SK-N-SH treated with all-trans-retinoic acid at 6 μM for 48 hours (cell line): ENCODE data around the gene DCUN1D2.

Source experiments
- ATAC-seq: fragments of 200-7000 bp; cut with Tn5 transposase; 3 replicates; pipeline ENCODE4 v1.9.1; 2020; ENCODE audit warnings: mild to moderate bottlenecking, moderate library complexity
- ARNTL ChIP-seq: fragments of 450-650 bp; formaldehyde crosslinking; IDR thresholded peaks from 2 replicates; pipeline ENCODE4 v1.5.0; 2020; ENCODE audit warnings: low read depth, mild to moderate bottlenecking, moderate library complexity, borderline replicate concordance
- BACH2 ChIP-seq: fragments of 250-450 bp; sonication (Bioruptor Pico); IDR thresholded peaks from 2 replicates; pipeline ENCODE4 v1.9.0; 2021; ENCODE audit warnings: mild to moderate bottlenecking, borderline replicate concordance
- CSDC2 ChIP-seq: fragments of 250-450 bp; sonication (Bioruptor Pico); IDR thresholded peaks from 2 replicates; pipeline ENCODE4 v1.5.0; 2020; ENCODE audit warnings: mild to moderate bottlenecking, moderate library complexity
- ESRRG ChIP-seq: fragments of 250-450 bp; sonication (Bioruptor Pico); IDR thresholded peaks from 2 replicates; pipeline ENCODE4 v1.6.1; 2021; ENCODE audit warnings: mild to moderate bottlenecking
- GLIS3 ChIP-seq: fragments of 250-450 bp; sonication (Bioruptor Pico); IDR thresholded peaks from 2 replicates; pipeline ENCODE4 v1.5.0; 2020; ENCODE audit warnings: mild to moderate bottlenecking, moderate library complexity
- ISL1 ChIP-seq: fragments of 250-450 bp; sonication (Bioruptor Pico); IDR thresholded peaks from 2 replicates; pipeline ENCODE4 v2.1.2; 2022; ENCODE audit warnings: mild to moderate bottlenecking, moderate library complexity
- OSR1 ChIP-seq: fragments of 250-450 bp; sonication (Bioruptor Pico); IDR thresholded peaks from 2 replicates; pipeline ENCODE4 v1.8.0; 2022; ENCODE audit warnings: moderate library complexity, mild to moderate bottlenecking, inconsistent platforms
- PPARA ChIP-seq: fragments of 250-450 bp; sonication (Bioruptor Pico); IDR thresholded peaks from 2 replicates; pipeline ENCODE4 v1.5.0; 2020; ENCODE audit warnings: mild to moderate bottlenecking, borderline replicate concordance
- RARB ChIP-seq: fragments of 250-450 bp; sonication (Bioruptor Pico); IDR thresholded peaks from 2 replicates; pipeline ENCODE4 v1.8.0; 2021; ENCODE audit warnings: mild to moderate bottlenecking, moderate library complexity
- SNAI2 ChIP-seq: fragments of 250-450 bp; sonication (Bioruptor Pico); IDR thresholded peaks from 2 replicates; pipeline ENCODE4 v1.5.0; 2020; ENCODE audit warnings: mild to moderate bottlenecking, moderate library complexity
- TCF4 ChIP-seq: fragments of 250-450 bp; sonication (Bioruptor Pico); IDR thresholded peaks from 2 replicates; pipeline ENCODE4 v1.8.0; 2021; ENCODE audit warnings: mild to moderate bottlenecking, moderate library complexity, borderline replicate concordance
- TOX ChIP-seq: fragments of 250-450 bp; sonication (Bioruptor Pico); IDR thresholded peaks from 2 replicates; pipeline ENCODE4 v1.8.0; 2021; ENCODE audit warnings: mild to moderate bottlenecking, moderate library complexity, borderline replicate concordance
- ZC3H10 ChIP-seq: fragments of 250-450 bp; sonication (Bioruptor Pico); IDR thresholded peaks from 2 replicates; pipeline ENCODE4 v1.5.1; 2021; ENCODE audit warnings: mild to moderate bottlenecking, moderate library complexity
- ZFP30 ChIP-seq: fragments of 450-650 bp; formaldehyde crosslinking; IDR thresholded peaks from 2 replicates; pipeline ENCODE4 v1.5.0; 2022; ENCODE audit warnings: mild to moderate bottlenecking, moderate library complexity
- ZNF565 ChIP-seq: fragments of 450-650 bp; formaldehyde crosslinking; conservative IDR thresholded peaks from 2 replicates; pipeline ENCODE4 v1.5.0; 2020; ENCODE audit warnings: low read depth, mild to moderate bottlenecking, moderate library complexity
- ZNF70 ChIP-seq: fragments of 450-650 bp; formaldehyde crosslinking; IDR thresholded peaks from 2 replicates; pipeline ENCODE4 v1.5.0; 2020; ENCODE audit warnings: mild to moderate bottlenecking, moderate library complexity
- ZNF8 ChIP-seq: fragments of 450-650 bp; formaldehyde crosslinking; IDR thresholded peaks from 2 replicates; pipeline ENCODE4 v1.5.0; 2020; ENCODE audit warnings: mild to moderate bottlenecking, moderate library complexity
- TF ChIP-seq, protein P1 (sequence below): fragments of 250-450 bp; sonication (Bioruptor Pico); IDR thresholded peaks from 2 replicates; pipeline ENCODE4 v1.5.0; 2020; ENCODE audit warnings: mild to moderate bottlenecking, moderate library complexity
- TF ChIP-seq, protein P2 (sequence below): fragments of 250-450 bp; sonication (Bioruptor Pico); IDR thresholded peaks from 2 replicates; pipeline ENCODE4 v1.8.0; 2020; ENCODE audit warnings: mild to moderate bottlenecking, moderate library complexity, borderline replicate concordance
- TF ChIP-seq, protein P3 (sequence below): fragments of 250-450 bp; sonication (Bioruptor Pico); IDR thresholded peaks from 2 replicates; pipeline ENCODE4 v1.5.1; 2020; ENCODE audit warnings: low read depth, mild to moderate bottlenecking, moderate library complexity
- TF ChIP-seq, protein P4 (sequence below): fragments of 250-450 bp; sonication (Bioruptor Pico); IDR thresholded peaks from 2 replicates; pipeline ENCODE4 v1.5.1; 2021; ENCODE audit warnings: mild to moderate bottlenecking, moderate library complexity
- TF ChIP-seq, protein P5 (sequence below): fragments of 250-450 bp; sonication (Bioruptor Pico); IDR thresholded peaks from 2 replicates; pipeline ENCODE4 v1.8.0; 2021; ENCODE audit warnings: low read depth, mild to moderate bottlenecking, moderate library complexity, borderline replicate concordance

The DCUN1D2 gene

DNA sequence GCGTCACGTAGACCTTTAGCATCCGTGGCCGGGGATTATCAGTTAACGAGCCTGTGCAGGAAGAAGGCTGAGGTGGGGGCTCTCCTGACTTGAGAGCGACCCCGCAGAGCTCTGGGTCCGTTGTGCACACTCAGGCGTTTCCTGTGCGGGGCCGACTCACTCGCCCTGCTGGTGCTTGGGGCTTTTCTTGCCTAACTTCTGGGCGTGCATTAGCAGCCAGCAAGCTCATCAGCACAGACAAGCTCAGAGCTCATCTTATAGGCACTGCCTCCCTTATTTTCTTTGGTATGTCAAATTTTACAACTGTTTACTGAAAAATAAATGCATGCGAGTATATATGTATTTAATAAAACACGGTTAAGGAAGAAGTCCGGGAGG lies 60.9 kb downstream of the DCUN1D2 start:
- no peak for ATAC-seq

DNA sequence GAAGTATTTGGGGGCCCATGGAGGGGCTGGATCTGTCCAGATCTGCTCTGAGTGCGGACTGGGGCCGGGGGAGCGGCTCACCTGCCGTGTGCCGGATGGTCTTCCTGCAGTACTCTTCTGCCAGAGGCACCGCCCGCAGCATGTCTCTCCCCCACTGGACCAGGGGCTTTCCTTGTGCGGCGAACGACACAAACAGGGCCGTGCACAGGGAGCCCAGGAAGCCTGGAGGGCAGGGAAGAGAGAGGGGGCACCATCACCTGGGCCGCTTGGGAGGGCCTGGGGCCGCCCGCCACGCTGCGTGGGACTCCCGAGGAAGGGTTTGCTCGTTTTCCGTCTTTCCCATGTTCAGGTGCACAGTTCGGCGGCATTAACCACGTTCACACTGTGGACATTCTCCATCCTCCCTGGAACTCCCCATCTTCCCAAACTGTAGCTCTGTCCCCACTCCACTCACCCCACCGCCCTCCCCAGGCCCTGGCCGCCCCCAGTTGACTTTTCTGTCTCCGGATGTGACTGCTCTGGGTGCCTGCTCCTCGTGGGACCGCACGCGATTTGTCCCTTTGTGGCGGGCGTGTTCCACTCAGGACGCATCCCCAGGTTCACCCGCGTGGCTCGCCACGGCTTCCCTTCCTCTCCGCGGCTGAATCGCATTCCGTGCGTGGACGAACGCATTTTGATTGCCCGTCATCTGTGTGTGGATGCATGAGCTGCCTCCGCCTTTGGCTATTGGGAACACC lies 61.5 kb downstream of the DCUN1D2 start:
- ATAC-seq, result no peak
- TF ChIP-seq TOX (CRISPR knock-in tag) (no peak), ESRRG (CRISPR knock-in tag) (no peak), SNAI2 (CRISPR knock-in tag) (no peak), ZNF8 (no peak), ARNTL (CRISPR knock-in tag) (no peak), ZNF70 (CRISPR knock-in tag) (no peak), BACH2 (no peak), GLIS3 (CRISPR knock-in tag) (no peak), OSR1 (CRISPR knock-in tag) (no peak), ISL1 (CRISPR knock-in tag) (no peak), CSDC2 (no peak), RARB (CRISPR knock-in tag) (no peak), ZNF565 (CRISPR knock-in tag) (no peak), PPARA (CRISPR knock-in tag) (no peak)
- TF ChIP-seq, protein P1, sequence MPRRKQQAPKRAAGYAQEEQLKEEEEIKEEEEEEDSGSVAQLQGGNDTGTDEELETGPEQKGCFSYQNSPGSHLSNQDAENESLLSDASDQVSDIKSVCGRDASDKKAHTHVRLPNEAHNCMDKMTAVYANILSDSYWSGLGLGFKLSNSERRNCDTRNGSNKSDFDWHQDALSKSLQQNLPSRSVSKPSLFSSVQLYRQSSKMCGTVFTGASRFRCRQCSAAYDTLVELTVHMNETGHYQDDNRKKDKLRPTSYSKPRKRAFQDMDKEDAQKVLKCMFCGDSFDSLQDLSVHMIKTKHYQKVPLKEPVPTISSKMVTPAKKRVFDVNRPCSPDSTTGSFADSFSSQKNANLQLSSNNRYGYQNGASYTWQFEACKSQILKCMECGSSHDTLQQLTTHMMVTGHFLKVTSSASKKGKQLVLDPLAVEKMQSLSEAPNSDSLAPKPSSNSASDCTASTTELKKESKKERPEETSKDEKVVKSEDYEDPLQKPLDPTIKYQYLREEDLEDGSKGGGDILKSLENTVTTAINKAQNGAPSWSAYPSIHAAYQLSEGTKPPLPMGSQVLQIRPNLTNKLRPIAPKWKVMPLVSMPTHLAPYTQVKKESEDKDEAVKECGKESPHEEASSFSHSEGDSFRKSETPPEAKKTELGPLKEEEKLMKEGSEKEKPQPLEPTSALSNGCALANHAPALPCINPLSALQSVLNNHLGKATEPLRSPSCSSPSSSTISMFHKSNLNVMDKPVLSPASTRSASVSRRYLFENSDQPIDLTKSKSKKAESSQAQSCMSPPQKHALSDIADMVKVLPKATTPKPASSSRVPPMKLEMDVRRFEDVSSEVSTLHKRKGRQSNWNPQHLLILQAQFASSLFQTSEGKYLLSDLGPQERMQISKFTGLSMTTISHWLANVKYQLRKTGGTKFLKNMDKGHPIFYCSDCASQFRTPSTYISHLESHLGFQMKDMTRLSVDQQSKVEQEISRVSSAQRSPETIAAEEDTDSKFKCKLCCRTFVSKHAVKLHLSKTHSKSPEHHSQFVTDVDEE, result no peak
- TF ChIP-seq, protein P2, sequence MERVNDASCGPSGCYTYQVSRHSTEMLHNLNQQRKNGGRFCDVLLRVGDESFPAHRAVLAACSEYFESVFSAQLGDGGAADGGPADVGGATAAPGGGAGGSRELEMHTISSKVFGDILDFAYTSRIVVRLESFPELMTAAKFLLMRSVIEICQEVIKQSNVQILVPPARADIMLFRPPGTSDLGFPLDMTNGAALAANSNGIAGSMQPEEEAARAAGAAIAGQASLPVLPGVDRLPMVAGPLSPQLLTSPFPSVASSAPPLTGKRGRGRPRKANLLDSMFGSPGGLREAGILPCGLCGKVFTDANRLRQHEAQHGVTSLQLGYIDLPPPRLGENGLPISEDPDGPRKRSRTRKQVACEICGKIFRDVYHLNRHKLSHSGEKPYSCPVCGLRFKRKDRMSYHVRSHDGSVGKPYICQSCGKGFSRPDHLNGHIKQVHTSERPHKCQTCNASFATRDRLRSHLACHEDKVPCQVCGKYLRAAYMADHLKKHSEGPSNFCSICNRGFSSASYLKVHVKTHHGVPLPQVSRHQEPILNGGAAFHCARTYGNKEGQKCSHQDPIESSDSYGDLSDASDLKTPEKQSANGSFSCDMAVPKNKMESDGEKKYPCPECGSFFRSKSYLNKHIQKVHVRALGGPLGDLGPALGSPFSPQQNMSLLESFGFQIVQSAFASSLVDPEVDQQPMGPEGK (CRISPR knock-in tag), result no peak
- TF ChIP-seq, protein P3, sequence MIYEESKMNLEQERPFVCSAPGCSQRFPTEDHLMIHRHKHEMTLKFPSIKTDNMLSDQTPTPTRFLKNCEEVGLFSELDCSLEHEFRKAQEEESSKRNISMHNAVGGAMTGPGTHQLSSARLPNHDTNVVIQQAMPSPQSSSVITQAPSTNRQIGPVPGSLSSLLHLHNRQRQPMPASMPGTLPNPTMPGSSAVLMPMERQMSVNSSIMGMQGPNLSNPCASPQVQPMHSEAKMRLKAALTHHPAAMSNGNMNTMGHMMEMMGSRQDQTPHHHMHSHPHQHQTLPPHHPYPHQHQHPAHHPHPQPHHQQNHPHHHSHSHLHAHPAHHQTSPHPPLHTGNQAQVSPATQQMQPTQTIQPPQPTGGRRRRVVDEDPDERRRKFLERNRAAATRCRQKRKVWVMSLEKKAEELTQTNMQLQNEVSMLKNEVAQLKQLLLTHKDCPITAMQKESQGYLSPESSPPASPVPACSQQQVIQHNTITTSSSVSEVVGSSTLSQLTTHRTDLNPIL (CRISPR knock-in tag), result no peak
- TF ChIP-seq, protein P4, sequence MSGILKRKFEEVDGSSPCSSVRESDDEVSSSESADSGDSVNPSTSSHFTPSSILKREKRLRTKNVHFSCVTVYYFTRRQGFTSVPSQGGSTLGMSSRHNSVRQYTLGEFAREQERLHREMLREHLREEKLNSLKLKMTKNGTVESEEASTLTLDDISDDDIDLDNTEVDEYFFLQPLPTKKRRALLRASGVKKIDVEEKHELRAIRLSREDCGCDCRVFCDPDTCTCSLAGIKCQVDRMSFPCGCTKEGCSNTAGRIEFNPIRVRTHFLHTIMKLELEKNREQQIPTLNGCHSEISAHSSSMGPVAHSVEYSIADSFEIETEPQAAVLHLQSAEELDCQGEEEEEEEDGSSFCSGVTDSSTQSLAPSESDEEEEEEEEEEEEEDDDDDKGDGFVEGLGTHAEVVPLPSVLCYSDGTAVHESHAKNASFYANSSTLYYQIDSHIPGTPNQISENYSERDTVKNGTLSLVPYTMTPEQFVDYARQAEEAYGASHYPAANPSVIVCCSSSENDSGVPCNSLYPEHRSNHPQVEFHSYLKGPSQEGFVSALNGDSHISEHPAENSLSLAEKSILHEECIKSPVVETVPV, result no peak
- TF ChIP-seq, all 23 proteins: peak for 0

More for the DNA sequence above, 60.9 kb downstream of the DCUN1D2 start:
- TF ChIP-seq CSDC2 (no peak), SNAI2 (CRISPR knock-in tag) (no peak), ZNF565 (CRISPR knock-in tag) (no peak), BACH2 (no peak), RARB (CRISPR knock-in tag) (no peak), GLIS3 (CRISPR knock-in tag) (no peak), ZC3H10 (CRISPR knock-in tag) (no peak), ISL1 (CRISPR knock-in tag) (no peak), TOX (CRISPR knock-in tag) (no peak), TCF4 (CRISPR knock-in tag) (no peak), ZFP30 (CRISPR knock-in tag) (no peak), ARNTL (CRISPR knock-in tag) (no peak), PPARA (CRISPR knock-in tag) (no peak)
- TF ChIP-seq, protein P5, sequence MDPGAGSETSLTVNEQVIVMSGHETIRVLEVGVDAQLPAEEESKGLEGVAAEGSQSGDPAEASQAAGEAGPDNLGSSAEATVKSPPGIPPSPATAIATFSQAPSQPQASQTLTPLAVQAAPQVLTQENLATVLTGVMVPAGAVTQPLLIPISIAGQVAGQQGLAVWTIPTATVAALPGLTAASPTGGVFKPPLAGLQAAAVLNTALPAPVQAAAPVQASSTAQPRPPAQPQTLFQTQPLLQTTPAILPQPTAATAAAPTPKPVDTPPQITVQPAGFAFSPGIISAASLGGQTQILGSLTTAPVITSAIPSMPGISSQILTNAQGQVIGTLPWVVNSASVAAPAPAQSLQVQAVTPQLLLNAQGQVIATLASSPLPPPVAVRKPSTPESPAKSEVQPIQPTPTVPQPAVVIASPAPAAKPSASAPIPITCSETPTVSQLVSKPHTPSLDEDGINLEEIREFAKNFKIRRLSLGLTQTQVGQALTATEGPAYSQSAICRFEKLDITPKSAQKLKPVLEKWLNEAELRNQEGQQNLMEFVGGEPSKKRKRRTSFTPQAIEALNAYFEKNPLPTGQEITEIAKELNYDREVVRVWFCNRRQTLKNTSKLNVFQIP (CRISPR knock-in tag), result no peak
- TF ChIP-seq, protein P4, result no peak
- TF ChIP-seq, protein P3 (CRISPR knock-in tag), result no peak
